ENCODE data around the gene PMEPA1. TPM values are rescaled to one million over a fixed set of nuclear protein-coding genes. Genes with fewer than 3 reads are reported as not detected.
"Not testable (repeated sequence)": the region's sequence is repeated elsewhere in the genome, so short reads cannot be mapped to it uniquely, and the experiment has no call there.

The PMEPA1 gene
- total RNA-seq, 1 donor from 2014 or later: 39.9 TPM

DNA sequence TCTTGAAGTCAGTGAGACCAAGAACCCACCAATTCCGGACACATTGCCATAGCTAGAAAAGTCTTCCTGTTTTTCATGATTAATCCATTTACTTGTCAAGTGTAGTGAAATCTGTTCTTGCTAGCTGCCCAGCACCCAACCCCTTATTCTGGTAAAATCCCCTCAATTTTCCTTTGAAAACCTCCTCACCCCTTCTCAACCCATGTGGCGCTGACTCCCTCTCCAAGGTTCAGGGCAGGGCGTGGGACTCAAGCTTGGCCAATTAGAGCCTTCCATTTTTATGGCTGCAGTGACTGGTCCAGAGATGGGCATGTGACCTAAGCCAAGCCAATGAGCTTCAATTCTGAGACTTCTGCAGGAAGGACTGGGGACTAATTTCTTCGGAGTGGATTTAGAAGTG lies 79.8 kb downstream of the PMEPA1 start:
- DNase-seq (ENCODE audit: low spot score in 2 of 2, unreplicated experiment in 2 of 2): no peak
- no peak overlapping the region for H3K4me3 Mint-ChIP-seq
- H3K9me3 Mint-ChIP-seq: peaks cover 7% of the 10 kb centered on the region
- H3K36me3 Mint-ChIP-seq: no peaks in the 10 kb centered on the region
- TF ChIP-seq, protein P1, sequence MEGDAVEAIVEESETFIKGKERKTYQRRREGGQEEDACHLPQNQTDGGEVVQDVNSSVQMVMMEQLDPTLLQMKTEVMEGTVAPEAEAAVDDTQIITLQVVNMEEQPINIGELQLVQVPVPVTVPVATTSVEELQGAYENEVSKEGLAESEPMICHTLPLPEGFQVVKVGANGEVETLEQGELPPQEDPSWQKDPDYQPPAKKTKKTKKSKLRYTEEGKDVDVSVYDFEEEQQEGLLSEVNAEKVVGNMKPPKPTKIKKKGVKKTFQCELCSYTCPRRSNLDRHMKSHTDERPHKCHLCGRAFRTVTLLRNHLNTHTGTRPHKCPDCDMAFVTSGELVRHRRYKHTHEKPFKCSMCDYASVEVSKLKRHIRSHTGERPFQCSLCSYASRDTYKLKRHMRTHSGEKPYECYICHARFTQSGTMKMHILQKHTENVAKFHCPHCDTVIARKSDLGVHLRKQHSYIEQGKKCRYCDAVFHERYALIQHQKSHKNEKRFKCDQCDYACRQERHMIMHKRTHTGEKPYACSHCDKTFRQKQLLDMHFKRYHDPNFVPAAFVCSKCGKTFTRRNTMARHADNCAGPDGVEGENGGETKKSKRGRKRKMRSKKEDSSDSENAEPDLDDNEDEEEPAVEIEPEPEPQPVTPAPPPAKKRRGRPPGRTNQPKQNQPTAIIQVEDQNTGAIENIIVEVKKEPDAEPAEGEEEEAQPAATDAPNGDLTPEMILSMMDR (IDR thresholded peaks at IDR 0.05; ENCODE audit: unreplicated experiment): no peak
- H3K4me1 Mint-ChIP-seq: peaks cover 2% of the 10 kb centered on the region
- peaks cover 32% of the 10 kb centered on the region for H3K27me3 Mint-ChIP-seq (ENCODE audit: low read depth)
- no peak overlapping the region for H3K27ac Mint-ChIP-seq

DNA sequence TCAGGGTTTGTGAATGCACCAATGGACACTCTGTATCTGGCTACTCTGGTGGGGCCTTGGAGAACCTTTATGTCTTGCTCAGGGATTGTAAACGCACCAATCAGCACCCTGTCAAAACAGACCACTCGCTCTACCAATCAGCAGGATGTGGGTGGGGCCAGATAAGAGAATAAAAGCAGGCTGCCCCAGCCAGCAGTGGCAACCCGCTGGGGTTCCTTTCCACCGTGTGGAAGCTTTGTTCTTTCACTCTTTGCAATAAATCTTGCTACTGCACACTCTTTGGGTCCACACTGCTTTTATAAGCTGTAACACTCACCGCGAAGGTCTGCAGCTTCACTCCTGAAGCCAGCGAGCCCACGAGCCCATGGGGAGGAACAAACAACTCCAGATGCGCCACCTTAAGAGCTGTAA lies 80.3 kb downstream of the PMEPA1 start:
- not testable (repeated sequence) for H3K4me3 Mint-ChIP-seq; H3K36me3 Mint-ChIP-seq; H3K4me1 Mint-ChIP-seq; DNase-seq (ENCODE audit: low spot score in 2 of 2, unreplicated experiment in 2 of 2); H3K27ac Mint-ChIP-seq; H3K9me3 Mint-ChIP-seq
- H3K27me3 Mint-ChIP-seq (ENCODE audit: low read depth): peaks cover 27% of the 10 kb centered on the region

DNA sequence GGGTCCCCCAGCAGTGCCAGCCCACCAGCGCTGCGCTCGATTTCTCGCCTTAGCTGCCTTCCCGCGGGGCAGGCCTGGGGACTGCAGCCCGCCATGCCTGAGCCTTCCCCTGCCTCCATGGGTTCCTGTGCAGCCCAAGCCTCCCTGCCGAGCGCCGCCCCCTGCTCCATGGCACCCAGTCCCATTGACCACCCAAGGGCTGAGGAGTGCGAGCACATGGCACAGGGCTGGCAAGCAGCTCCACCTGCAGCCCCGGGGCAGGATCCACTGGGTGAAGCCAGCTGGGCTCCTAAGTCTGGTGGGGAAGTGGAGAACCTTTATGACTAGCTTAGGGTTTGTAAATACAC lies 80.9 kb downstream of the PMEPA1 start:
- DNase-seq (ENCODE audit: low spot score in 2 of 2, unreplicated experiment in 2 of 2); H3K4me1 Mint-ChIP-seq; H3K4me3 Mint-ChIP-seq; H3K27ac Mint-ChIP-seq; H3K36me3 Mint-ChIP-seq; H3K9me3 Mint-ChIP-seq: not testable (repeated sequence)
- peaks cover 22% of the 10 kb centered on the region for H3K27me3 Mint-ChIP-seq (ENCODE audit: low read depth)

DNA sequence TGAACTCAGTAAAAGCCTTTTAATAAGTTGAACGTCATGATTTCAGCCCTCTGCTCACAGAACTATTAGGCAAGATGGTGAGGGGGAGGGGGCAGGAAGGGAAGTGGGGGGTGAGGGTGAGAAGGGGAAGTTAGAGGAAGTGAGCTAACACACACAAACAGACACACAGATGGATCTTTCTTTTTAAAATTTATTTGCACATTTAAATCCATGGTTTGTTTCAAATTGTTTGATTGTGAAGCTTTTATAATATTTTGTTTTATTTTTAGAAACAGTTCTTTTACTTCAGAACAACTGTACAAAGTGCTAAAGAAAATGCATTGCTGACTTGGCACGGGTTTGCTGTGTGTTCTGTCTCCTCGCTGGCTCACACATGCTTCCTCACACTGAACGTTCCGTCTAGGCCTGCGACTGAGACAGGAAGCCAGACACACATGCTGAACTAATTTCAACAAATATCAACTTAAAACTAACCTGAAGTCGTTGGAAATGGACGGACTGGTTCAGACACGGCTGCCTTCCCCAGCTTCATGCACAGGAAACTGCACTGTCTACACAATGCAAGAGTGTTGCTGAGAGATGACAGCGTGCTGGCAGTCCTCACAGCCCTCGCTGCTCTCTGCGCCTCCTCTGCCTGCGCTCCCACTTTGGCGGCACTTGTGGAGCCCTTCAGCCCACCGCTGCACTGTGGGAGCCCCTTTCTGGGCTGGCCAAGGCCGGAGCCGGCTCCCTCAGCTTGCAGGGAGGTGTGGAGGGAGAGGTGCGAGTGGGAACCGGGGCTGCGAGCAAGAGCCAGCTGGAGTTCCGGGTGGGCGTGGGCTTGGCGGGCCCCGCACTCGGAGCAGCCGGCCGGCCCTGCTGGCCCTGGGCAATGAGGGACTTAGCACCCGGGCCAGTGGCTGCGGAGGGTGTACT lies 81.5 kb downstream of the PMEPA1 start:
- H3K27ac Mint-ChIP-seq: peak overlapping the region; percentile 82
- no peak for DNase-seq (ENCODE audit: low spot score in 2 of 2, unreplicated experiment in 2 of 2)
- H3K9me3 Mint-ChIP-seq: peaks cover 3% of the 10 kb centered on the region
- H3K4me1 Mint-ChIP-seq: peaks cover 2% of the 10 kb centered on the region
- H3K27me3 Mint-ChIP-seq (ENCODE audit: low read depth): peaks cover 20% of the 10 kb centered on the region
- no peak overlapping the region for H3K4me3 Mint-ChIP-seq
- H3K36me3 Mint-ChIP-seq: no peaks in the 10 kb centered on the region
- TF ChIP-seq, protein P1 (IDR thresholded peaks at IDR 0.05; ENCODE audit: unreplicated experiment): no peak

DNA sequence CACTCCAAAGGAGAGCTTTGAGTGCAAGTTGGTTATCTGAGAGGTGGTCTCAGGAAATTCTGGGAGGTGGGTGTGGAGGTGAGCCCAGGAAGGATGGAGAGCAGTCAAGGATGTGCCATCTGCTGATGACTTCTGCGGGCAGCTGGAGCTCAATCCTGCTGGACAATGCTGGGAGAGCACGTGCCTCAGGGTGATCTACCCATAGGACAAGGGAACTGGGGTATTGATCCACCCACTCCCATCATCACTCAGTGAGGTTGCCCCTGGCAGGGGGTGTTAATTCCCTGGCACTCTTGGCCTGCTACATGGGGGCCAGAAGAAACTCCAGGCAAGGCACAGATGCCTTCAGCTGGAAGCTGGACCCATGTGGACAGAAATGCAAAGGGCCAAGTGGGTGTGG lies 82.5 kb downstream of the PMEPA1 start:
- no peaks in the 10 kb centered on the region for H3K36me3 Mint-ChIP-seq
- TF ChIP-seq, protein P1 (IDR thresholded peaks at IDR 0.05; ENCODE audit: unreplicated experiment): no peak
- H3K4me1 Mint-ChIP-seq: peaks cover 2% of the 10 kb centered on the region
- H3K27ac Mint-ChIP-seq: no peak overlapping the region
- no peak overlapping the region for H3K4me3 Mint-ChIP-seq
- peaks cover 13% of the 10 kb centered on the region for H3K27me3 Mint-ChIP-seq (ENCODE audit: low read depth)
- no peak for DNase-seq (ENCODE audit: low spot score in 2 of 2, unreplicated experiment in 2 of 2)
- peaks cover 3% of the 10 kb centered on the region for H3K9me3 Mint-ChIP-seq

DNA sequence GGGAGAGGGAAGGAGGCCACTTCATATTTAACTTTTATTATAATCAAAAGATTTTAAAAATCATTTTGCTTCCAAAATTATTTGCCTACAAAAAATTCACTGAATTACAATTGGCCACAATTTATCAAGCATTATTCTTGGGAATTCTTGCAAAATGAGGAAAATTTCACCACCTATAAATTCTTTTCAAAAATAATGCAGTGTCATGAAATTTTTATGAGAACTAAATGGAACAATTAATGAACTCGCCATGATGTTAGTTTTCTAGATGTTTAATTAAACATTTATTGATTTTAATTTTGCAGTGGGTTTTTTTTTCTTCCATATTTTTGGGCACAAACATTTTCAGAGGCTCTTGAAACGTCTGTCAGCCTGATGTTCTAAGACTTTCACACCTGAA lies 83.8 kb downstream of the PMEPA1 start:
- H3K9me3 Mint-ChIP-seq: peaks cover 3% of the 10 kb centered on the region
- H3K4me1 Mint-ChIP-seq: peaks cover 2% of the 10 kb centered on the region
- no peak for DNase-seq (ENCODE audit: low spot score in 2 of 2, unreplicated experiment in 2 of 2)
- no peak overlapping the region for H3K27ac Mint-ChIP-seq
- no peak overlapping the region for H3K4me3 Mint-ChIP-seq
- peaks cover 4% of the 10 kb centered on the region for H3K27me3 Mint-ChIP-seq (ENCODE audit: low read depth)
- H3K36me3 Mint-ChIP-seq: no peaks in the 10 kb centered on the region
- TF ChIP-seq, protein P1 (IDR thresholded peaks at IDR 0.05; ENCODE audit: unreplicated experiment): no peak
